ENCODE measurements around the gene CPNE5.
A peak's percentile ranks its signal among the peaks of the same experiment; 100 is the strongest.

Gene CPNE5

GRCh38 chr6:36875250-36875633 is 36.0 kb upstream of the CPNE5 start:
- TF ChIP-seq POLR2AphosphoS5 (IDR thresholded peaks at IDR 0.05; ENCODE audit: low read depth, low read length): no peak
- TF ChIP-seq FOXP2 (optimal IDR thresholded peaks at IDR 0.05; ENCODE audit: borderline replicate concordance, extremely low read depth, extremely low read length, insufficient read depth): no peak
- TF ChIP-seq TAF1 (IDR thresholded peaks at IDR 0.05; ENCODE audit: borderline replicate concordance, insufficient read depth, low read length): no peak
- TF ChIP-seq REST (IDR thresholded peaks at IDR 0.05; ENCODE audit: insufficient read depth in 1 of 2, low read depth in 2 of 2, low read length in 2 of 2): no peak

- TF ChIP-seq POLR2AphosphoS5 (IDR thresholded peaks at IDR 0.05; ENCODE audit: low read depth, low read length) (peak; percentile 70), REST (IDR thresholded peaks at IDR 0.05; ENCODE audit: insufficient read depth in 1 of 2, low read depth in 2 of 2, low read length in 2 of 2) (no peak), FOXP2 (optimal IDR thresholded peaks at IDR 0.05; ENCODE audit: borderline replicate concordance, extremely low read depth, extremely low read length, insufficient read depth) (peak; percentile 16), SIN3A (IDR thresholded peaks at IDR 0.05; ENCODE audit: borderline replicate concordance, insufficient read depth, low read length) (peak; percentile 95; the same call in 1 of the 2 replicates), TAF1 (IDR thresholded peaks at IDR 0.05; ENCODE audit: borderline replicate concordance, insufficient read depth, low read length) (peak; percentile 79)
Measured at GRCh38 chr6:36874443-36875249, 35.4 kb upstream of the CPNE5 start, which contains the start of gene PPIL1. Gene PPIL1, minus strand, starts transcription at chr6:36874803. Its CDS starts 31 bp downstream, at chr6:36874772.

- no peak for TF ChIP-seq POLR2AphosphoS5 (IDR thresholded peaks at IDR 0.05; ENCODE audit: low read depth, low read length)
- no peak for TF ChIP-seq FOXP2 (optimal IDR thresholded peaks at IDR 0.05; ENCODE audit: borderline replicate concordance, extremely low read depth, extremely low read length, insufficient read depth)
- TF ChIP-seq SIN3A (IDR thresholded peaks at IDR 0.05; ENCODE audit: borderline replicate concordance, insufficient read depth, low read length): no peak
- no peak for TF ChIP-seq TAF1 (IDR thresholded peaks at IDR 0.05; ENCODE audit: borderline replicate concordance, insufficient read depth, low read length)
- no peak for TF ChIP-seq REST (IDR thresholded peaks at IDR 0.05; ENCODE audit: insufficient read depth in 1 of 2, low read depth in 2 of 2, low read length in 2 of 2)
Measured at GRCh38 chr6:36873612-36874442, 34.6 kb upstream of the CPNE5 start.

GRCh38 chr6:36873115-36873514 is 33.9 kb upstream of the CPNE5 start:
- TF ChIP-seq POLR2AphosphoS5 (IDR thresholded peaks at IDR 0.05; ENCODE audit: low read depth, low read length) (no peak), REST (IDR thresholded peaks at IDR 0.05; ENCODE audit: insufficient read depth in 1 of 2, low read depth in 2 of 2, low read length in 2 of 2) (no peak), TAF1 (IDR thresholded peaks at IDR 0.05; ENCODE audit: borderline replicate concordance, insufficient read depth, low read length) (no peak), SIN3A (IDR thresholded peaks at IDR 0.05; ENCODE audit: borderline replicate concordance, insufficient read depth, low read length) (no peak), FOXP2 (optimal IDR thresholded peaks at IDR 0.05; ENCODE audit: borderline replicate concordance, extremely low read depth, extremely low read length, insufficient read depth) (no peak)

Data from PFSK-1 (cell line).